Hippocampal formation (tissue), 2 donors: Measurements from ENCODE around the gene KLHL10.
"Not testable (repeated sequence)": the region's sequence is repeated elsewhere in the genome, so short reads cannot be mapped to it uniquely, and the experiment has no call there.

ENCODE experiments used
- DNase-seq, 2 donors: peaks; one replicate each; lab custom pipeline; 2025; lab: John Stamatoyannopoulos, UW

Gene KLHL10

DNA sequence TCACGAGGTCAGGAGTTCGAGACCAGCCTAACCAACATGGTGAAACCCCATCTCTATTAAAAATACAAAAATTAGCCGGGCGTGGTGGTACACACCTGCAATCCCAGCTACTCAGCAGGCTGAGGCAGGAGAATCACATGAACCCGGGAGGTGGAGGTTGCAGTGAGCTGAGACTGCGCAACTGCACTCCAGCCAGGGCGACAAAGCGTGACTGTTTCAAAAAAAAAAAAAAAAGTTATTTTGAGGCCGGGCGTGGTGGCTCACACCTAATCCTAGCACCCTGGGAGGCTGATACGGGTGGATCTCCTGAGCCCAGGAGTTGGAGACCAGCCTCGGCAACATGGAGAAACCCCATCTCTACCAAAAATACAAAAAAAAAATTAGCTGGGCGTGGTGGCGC, 13.8 kb downstream of the KLHL10 start:
- DNase-seq: not testable (repeated sequence)

GRCh38 chr17:41860254-41860931, 22.8 kb downstream of the KLHL10 start:
- no peak for DNase-seq

- DNase-seq: no peak
Observed at GRCh38 chr17:41863074-41863848, 25.6 kb downstream of the KLHL10 start.

- DNase-seq: no peak
Observed at GRCh38 chr17:41864498-41864835, 26.8 kb downstream of the KLHL10 start.

DNA sequence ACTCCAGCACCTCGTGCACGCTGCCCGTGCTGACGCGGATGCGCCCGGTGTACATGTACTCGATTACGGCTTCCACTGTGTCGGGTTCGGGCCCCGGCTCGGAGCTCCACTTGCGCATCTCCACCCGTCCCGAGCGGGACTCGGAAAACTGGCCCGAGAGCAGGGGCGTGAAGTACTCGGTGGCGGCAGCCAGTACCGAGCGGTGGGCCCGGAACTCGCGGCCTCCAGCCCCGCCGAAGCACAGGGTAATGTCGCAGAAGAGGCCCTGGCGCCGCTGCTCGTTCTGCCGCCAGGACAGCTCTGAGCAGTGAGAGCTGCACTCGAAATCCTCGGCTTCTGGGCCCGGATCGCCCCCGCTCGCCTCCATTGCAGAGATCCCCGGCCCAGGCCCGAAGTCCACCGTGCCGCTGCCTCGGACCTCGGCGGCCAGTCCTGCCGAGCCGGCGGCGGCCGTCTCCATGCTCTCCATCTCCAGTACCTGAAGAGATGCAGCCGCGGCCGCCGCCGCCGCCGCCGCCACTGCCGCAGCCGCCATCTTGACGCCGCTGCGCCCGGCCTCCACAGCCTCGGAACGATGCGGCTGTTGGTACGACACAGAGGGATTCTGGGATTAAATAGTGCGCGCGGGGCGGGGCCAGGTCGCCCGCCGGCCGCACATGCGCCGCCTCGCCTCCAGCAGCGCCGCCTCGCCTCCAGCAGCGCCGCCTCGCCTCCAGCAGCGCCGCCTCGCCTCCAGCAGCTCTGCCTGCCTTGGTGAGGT, 27.4 kb downstream of the KLHL10 start, which contains the start of gene KLHL11:
Gene KLHL11, minus strand, starts transcription at position 588 of the 760 bp plus-strand sequence. Its CDS starts 53 bp downstream, at position 535.
- DNase-seq: peak; percentile 81 to 89

GRCh38 chr17:41865596-41865893, 27.9 kb downstream of the KLHL10 start:
- DNase-seq: no peak

DNA sequence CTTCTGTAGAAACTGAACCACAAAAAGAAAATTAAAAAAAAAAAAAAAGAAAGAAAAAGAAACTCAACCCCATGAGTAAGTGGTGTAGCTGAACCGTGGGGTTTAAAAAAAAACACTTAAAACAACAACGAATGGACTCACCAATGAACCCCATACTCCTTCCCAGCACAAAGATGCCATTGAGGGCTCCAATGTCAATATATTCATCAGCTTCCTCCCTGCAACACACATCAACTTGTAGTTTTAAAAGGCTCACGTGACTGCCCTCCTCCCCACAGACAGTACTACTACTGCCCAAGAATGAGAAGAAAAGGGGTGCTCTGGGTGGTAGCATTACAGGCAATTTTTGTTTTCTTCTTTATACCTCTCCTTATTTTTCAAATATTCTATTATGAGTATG, 30.9 kb downstream of the KLHL10 start:
- no peak for DNase-seq

DNA sequence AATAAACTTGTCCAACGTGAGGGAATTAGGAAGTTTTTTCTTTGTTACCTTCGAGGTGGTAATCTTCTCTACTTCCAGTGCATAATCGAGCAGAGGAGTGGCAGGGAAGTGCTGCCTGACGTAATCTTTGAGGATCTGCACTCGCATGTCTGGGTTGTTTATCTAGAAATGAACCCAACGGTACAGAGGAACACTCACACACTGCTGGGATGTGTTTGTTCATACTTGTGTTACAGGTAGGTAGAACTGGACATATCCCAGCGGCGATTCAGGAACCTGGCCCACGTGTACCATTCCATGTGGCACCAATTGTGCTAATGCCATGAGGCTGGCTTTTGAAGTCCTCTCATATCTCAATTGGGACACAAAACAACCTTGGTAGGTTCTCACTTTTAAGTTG, 31.8 kb downstream of the KLHL10 start:
- DNase-seq: no peak

DNA sequence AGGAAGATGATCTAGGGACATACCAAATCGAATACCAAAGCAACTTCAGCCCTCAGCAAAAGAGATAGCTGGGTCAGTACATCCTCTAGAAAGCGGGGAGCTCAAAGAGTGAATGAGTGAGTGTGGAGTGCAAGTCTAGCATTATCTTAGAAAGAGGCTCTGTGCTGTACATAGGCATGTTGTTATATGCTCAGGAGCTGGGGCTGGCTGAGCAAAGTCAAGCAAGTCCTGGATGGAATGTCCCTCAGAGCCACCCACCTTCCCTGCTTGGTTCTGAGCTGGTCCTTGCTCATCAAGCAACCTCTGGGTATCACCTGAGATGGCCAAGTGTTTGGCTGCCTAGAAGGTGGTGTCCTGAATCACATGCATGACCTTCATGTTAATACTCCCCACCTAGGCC, 32.5 kb downstream of the KLHL10 start:
- no peak for DNase-seq

DNA sequence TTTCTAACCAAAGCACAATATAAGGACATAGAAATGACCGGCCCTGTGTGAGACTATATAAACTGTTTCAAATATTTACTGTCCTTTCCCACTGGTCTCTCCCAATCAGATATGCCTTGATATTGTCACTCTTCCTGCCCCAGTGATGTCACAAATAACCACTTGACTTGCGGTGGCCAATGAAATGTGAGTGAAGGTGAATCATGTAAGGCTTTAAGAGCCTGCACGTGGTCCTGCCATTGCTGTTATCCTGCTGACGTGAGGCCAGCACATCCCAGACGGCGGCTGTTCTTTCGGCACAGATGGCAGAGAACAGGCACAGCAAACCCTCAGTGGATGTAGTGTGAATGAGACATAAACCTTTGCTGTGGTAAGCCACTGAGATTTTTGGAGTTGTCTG, 33.0 kb downstream of the KLHL10 start:
- DNase-seq: no peak

DNA sequence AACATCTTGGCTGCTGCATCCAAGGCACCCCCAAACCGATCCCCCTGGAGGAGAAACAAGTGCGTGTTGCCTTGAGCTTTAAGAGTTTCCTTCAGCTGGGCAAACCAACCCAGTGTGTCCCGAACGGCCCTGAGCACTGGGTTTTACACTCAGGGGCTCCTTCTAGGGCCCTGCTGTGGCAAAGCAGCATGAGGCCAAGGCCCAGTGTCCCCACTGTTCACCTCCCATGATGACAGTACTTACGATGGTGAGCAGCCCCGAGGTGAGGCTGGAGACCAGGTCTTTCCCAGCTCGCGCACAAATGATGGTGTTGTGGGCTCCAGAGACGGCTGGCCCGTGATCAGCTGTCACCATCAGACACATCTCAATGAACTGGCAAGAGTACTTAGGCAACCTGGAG, 34.2 kb downstream of the KLHL10 start:
- no peak for DNase-seq

- no peak for DNase-seq
Observed at GRCh38 chr17:41873559-41874292, 36.1 kb downstream of the KLHL10 start.

DNA sequence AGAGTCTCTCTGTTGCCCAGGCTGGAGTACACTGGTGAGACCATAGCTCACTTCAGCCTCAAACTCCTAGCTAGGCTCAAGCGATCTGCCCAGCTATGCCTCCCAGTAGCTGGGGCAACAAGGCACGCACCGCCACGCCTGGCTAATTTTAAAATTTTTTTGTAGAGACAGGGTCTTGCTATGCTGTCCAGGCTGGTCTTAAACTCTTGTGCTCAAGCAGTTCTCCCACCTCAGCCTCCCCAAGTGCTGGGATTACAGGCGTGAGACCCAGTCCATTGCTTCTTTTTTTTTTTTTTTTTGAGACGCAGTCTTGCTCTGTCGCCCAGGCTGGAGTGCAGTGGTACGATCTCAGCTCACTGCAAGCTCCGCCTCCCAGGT, 36.7 kb downstream of the KLHL10 start:
- not testable (repeated sequence) for DNase-seq

DNA sequence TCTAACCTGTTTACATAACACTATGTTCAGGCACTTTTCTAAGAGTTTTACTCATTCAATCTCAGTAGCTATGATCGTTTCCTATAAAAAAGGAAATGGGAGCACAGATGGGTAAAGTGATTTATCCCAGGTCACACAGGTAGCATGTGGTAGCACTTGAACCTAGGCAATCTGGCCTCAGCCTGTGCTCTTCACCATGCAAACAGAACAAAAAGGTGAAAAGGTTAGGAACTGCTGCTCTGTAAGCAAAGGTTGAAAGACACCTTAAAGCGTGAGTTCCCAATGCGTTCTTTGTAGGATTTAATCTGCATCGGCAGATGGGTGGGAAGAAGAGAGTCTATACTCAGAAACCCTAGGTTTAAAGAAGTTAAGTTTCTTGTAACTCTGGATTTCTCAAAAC, 42.5 kb downstream of the KLHL10 start:
- DNase-seq: no peak

DNA sequence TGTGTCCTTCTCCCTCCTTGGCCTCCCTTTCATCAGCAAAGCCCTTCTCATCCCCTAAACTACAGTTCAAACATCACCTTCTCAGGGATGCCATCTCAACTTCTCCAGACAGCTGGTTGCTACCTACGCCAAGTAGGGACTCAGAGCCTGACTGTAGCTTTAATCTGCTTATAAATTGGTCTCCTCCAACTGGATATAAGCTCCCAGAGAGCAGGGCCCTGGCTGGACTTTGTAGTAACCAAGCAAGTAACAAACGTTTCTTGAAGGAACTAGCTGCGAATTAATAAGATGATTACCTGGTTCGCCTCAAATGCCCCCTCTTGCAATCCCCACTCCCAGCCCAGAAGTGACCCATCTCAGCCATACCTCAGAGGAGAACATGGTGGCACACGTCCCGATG, 45.1 kb downstream of the KLHL10 start:
- no peak for DNase-seq

DNA sequence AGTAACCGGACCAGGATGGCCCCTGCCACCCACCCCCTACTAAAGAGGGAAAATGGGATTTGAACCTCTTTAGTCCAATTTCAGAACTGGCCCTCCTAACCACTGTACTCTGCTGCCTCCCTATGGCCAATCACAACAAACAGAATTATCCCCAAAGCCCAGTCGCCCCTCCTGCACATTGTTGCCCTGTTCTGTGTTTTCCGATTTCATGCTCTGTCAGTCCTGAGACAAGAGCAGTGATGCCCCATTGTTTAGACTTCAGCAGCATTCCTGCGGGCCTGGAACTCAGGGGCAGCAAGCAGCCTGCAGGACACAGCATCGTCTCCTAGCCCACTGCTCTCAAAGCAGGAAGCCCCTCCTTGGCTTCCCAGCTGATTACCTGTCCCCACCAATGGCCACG, 48.1 kb downstream of the KLHL10 start:
- DNase-seq: no peak

- DNase-seq: no peak
Observed at GRCh38 chr17:41888332-41888965, 50.8 kb downstream of the KLHL10 start.

GRCh38 chr17:41891135-41892020, 53.8 kb downstream of the KLHL10 start:
- no peak for DNase-seq

- DNase-seq: no peak
Observed at GRCh38 chr17:41892021-41892376, 54.4 kb downstream of the KLHL10 start.

- no peak for DNase-seq
Observed at GRCh38 chr17:41893384-41893783, 55.8 kb downstream of the KLHL10 start.

- DNase-seq: no peak
Observed at GRCh38 chr17:41894791-41895331, 57.2 kb downstream of the KLHL10 start.
